ENCODE measurements around the gene GCK. TPM values are rescaled to one million over a fixed set of nuclear protein-coding genes. Genes with fewer than 3 reads are reported as not detected.

Gene GCK
- total RNA-seq, 2 experiments from 2014 or later, result 1.1 to 1.3 TPM

- Mint-ChIP-seq H3K4me1 (ENCODE audit: low read depth) (peaks cover 13% of the 10 kb centered on the region), H3K27me3 (peaks cover 14% of the 10 kb centered on the region), H3K4me3 (no peak overlapping the region), H3K9me3 (no peaks in the 10 kb centered on the region), H3K27ac (no peak overlapping the region), H3K36me3 (no peaks in the 10 kb centered on the region)
- intact Hi-C loops (cut with micrococcal nuclease), result no loop called here
- DNase-seq, result no peak
- POLR2A ChIA-PET, result interaction anchor here (0.6 kb wide), 1 partner anchor 21 kb away, joined by 3 read pairs; no protein-coding TSS in a partner anchor
- CTCF ChIA-PET, result no interaction called here
Observed at GRCh38 chr7:44101966-44102845, 87.0 kb downstream of the GCK start.

GRCh38 chr7:44101303-44101965 is 87.8 kb downstream of the GCK start:
- H3K36me3 Mint-ChIP-seq, result no peaks in the 10 kb centered on the region
- H3K27ac Mint-ChIP-seq, result no peak overlapping the region
- no peak overlapping the region for H3K4me3 Mint-ChIP-seq
- intact Hi-C loops (cut with micrococcal nuclease), result no loop called here
- POLR2A ChIA-PET, result interaction anchor here (0.6 kb wide), 1 partner anchor 20 kb away, joined by 3 read pairs; no protein-coding TSS in a partner anchor
- peaks cover 14% of the 10 kb centered on the region for H3K27me3 Mint-ChIP-seq
- DNase-seq, result no peak
- H3K4me1 Mint-ChIP-seq (ENCODE audit: low read depth), result peaks cover 20% of the 10 kb centered on the region
- CTCF ChIA-PET, result no interaction called here
- H3K9me3 Mint-ChIP-seq, result no peaks in the 10 kb centered on the region

GRCh38 chr7:44100458-44101302 is 88.6 kb downstream of the GCK start:
- ChIA-PET POLR2A (no interaction called here), CTCF (no interaction called here)
- Mint-ChIP-seq H3K9me3 (no peaks in the 10 kb centered on the region), H3K36me3 (no peaks in the 10 kb centered on the region), H3K4me3 (no peak overlapping the region), H3K27me3 (peaks cover 11% of the 10 kb centered on the region), H3K4me1 (ENCODE audit: low read depth) (peaks cover 20% of the 10 kb centered on the region), H3K27ac (no peak overlapping the region)
- intact Hi-C loops (cut with micrococcal nuclease), result no loop called here
- DNase-seq, result no peak

GRCh38 chr7:44099669-44100068 is 89.6 kb downstream of the GCK start:
- H3K4me1 Mint-ChIP-seq (ENCODE audit: low read depth), result peaks cover 15% of the 10 kb centered on the region
- DNase-seq, result no peak
- POLR2A ChIA-PET, result no interaction called here
- peaks cover 5% of the 10 kb centered on the region for H3K27me3 Mint-ChIP-seq
- no peak overlapping the region for H3K27ac Mint-ChIP-seq
- H3K36me3 Mint-ChIP-seq, result no peaks in the 10 kb centered on the region
- no peak overlapping the region for H3K4me3 Mint-ChIP-seq
- H3K9me3 Mint-ChIP-seq, result no peaks in the 10 kb centered on the region
- CTCF ChIA-PET, result no interaction called here
- intact Hi-C loops (cut with micrococcal nuclease), result no loop called here

- Mint-ChIP-seq H3K27ac (no peak overlapping the region), H3K4me1 (ENCODE audit: low read depth) (peaks cover 13% of the 10 kb centered on the region), H3K27me3 (peaks cover 5% of the 10 kb centered on the region), H3K9me3 (no peaks in the 10 kb centered on the region), H3K4me3 (no peak overlapping the region), H3K36me3 (no peaks in the 10 kb centered on the region)
- POLR2A ChIA-PET, result interaction anchor here (0.9 kb wide), 1 partner anchor 53 kb away, joined by 4 read pairs; no protein-coding TSS in a partner anchor
- no peak for DNase-seq
- CTCF ChIA-PET, result interaction anchor here (0.6 to 1.1 kb wide), 2 partner anchors 28 to 78 kb away, joined by 3 to 4 read pairs; no protein-coding TSS in a partner anchor
- intact Hi-C loops (cut with micrococcal nuclease), result no loop called here
Observed at GRCh38 chr7:44098092-44099068, 90.9 kb downstream of the GCK start.

DNA sequence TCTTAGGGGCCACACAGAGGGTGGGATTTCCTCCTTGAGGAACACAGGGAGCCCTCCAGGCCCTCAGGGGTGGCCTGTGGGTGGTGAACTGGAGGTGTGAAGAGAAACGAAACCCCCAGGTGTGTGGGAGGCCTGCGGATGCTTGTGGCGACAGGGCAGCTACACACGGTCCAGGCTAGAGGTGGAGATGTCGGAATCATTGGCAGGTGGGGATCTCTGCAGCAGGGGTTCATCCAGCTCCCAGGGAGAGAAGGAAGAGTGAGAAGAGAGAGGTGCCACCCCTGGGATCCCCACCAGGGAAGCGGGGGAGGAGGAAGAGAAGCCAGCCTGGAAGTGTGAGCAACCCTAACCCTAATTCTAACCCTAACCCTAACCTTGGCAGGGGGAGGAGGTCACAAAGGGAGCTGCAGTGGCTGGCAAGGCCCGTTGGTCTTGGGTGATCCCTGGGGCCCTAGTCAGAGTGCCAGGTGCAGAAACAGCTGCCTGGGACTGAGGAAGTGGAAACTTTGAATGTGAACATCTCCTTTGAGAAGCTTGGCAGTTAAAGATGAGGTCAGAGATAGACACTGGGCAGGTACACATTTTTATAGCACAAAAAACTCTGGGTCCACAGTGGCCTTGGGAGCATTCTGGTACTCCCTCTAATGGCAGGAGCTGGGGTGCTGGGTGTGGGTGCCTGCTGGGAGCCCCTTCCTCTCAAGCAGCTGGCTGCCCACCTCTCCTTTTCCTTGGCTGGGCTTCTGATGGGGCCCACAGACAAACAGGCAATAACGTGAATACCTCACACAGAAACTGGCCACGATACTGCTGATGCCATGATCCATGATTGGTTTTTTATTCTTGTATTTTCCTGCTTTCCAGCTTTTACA is 91.9 kb downstream of the GCK start:
- Mint-ChIP-seq H3K9me3 (no peaks in the 10 kb centered on the region), H3K27me3 (peaks cover 2% of the 10 kb centered on the region), H3K27ac (no peak overlapping the region), H3K4me1 (ENCODE audit: low read depth) (peaks cover 12% of the 10 kb centered on the region), H3K4me3 (no peak overlapping the region), H3K36me3 (no peaks in the 10 kb centered on the region)
- CTCF ChIA-PET, result no interaction called here
- intact Hi-C loops (cut with micrococcal nuclease), result loop anchor here (1.0 kb wide), 1 partner anchor 15 kb away; the partner anchor contains the start of gene POLM
- DNase-seq, result peak; percentile 54
- POLR2A ChIA-PET, result interaction anchor here (0.9 to 1.0 kb wide), 2 partner anchors 13 to 52 kb away, joined by 3 to 4 read pairs; no protein-coding TSS in a partner anchor

DNA sequence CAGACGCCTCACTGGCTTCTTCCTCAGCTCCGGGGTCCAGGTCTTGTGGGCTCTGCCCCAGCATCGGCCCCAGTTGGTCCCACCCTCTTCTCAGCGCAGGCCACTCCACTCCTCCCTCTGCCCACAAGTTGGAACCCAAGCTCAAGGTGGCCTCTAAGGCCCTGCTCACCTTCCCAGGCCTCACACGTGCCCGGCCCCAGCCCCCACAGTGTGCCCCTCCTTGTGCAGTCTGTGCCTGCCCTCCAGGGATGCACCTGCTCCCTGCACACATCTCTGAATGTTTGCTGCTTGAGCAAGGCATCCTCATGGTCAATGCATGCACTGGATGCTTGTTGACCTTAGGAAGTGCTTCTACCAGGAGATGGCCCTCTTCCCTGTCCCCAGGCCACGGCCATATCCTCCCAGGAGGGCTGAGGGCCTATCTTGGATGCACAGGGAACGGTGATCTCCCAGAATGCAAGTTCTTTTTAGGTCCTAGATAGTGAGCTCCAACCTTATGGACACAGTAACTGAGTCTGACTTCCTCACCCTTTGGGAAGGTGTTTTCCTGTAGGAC is 92.8 kb downstream of the GCK start:
- Mint-ChIP-seq H3K4me1 (ENCODE audit: low read depth) (peaks cover 12% of the 10 kb centered on the region), H3K36me3 (no peaks in the 10 kb centered on the region), H3K27me3 (no peaks in the 10 kb centered on the region), H3K27ac (peak overlapping the region; percentile 12), H3K4me3 (no peak overlapping the region), H3K9me3 (no peaks in the 10 kb centered on the region)
- CTCF ChIA-PET, result no interaction called here
- intact Hi-C loops (cut with micrococcal nuclease), result no loop called here
- POLR2A ChIA-PET, result interaction anchor here (1.0 kb wide), 1 partner anchor 14 kb away, joined by 3 read pairs; no protein-coding TSS in a partner anchor
- DNase-seq, result no peak

DNA sequence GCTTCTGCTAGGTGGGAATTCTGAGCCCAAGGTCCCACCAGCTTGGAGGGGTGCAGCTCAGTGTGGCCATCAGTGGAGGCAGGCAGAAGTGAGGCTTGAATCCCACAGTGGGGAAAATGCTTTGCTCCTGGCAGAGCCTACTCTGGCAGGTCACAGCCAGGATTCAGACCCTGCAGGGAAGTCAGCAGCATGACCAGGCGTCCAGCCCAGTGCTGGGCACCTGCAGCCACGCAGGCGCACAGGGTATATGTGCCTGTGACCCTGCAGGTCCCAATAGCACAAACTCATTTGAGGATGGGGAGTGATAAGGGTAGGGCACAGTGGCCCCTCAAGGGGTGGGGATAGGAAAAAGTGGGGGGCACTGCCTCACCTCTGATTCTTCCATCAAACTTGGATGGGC is 93.5 kb downstream of the GCK start:
- no peak overlapping the region for H3K27ac Mint-ChIP-seq
- no peaks in the 10 kb centered on the region for H3K9me3 Mint-ChIP-seq
- DNase-seq, result no peak
- ChIA-PET CTCF (no interaction called here), POLR2A (no interaction called here)
- no peaks in the 10 kb centered on the region for H3K36me3 Mint-ChIP-seq
- H3K4me3 Mint-ChIP-seq, result no peak overlapping the region
- peaks cover 12% of the 10 kb centered on the region for H3K4me1 Mint-ChIP-seq (ENCODE audit: low read depth)
- intact Hi-C loops (cut with micrococcal nuclease), result no loop called here
- no peaks in the 10 kb centered on the region for H3K27me3 Mint-ChIP-seq

GRCh38 chr7:44094883-44095592 is 94.2 kb downstream of the GCK start:
- intact Hi-C loops (cut with micrococcal nuclease), result no loop called here
- no peak overlapping the region for H3K4me3 Mint-ChIP-seq
- peaks cover 12% of the 10 kb centered on the region for H3K4me1 Mint-ChIP-seq (ENCODE audit: low read depth)
- ChIA-PET POLR2A (no interaction called here), CTCF (no interaction called here)
- H3K27me3 Mint-ChIP-seq, result no peaks in the 10 kb centered on the region
- no peak for DNase-seq
- no peak overlapping the region for H3K27ac Mint-ChIP-seq
- no peaks in the 10 kb centered on the region for H3K36me3 Mint-ChIP-seq
- no peaks in the 10 kb centered on the region for H3K9me3 Mint-ChIP-seq

DNA sequence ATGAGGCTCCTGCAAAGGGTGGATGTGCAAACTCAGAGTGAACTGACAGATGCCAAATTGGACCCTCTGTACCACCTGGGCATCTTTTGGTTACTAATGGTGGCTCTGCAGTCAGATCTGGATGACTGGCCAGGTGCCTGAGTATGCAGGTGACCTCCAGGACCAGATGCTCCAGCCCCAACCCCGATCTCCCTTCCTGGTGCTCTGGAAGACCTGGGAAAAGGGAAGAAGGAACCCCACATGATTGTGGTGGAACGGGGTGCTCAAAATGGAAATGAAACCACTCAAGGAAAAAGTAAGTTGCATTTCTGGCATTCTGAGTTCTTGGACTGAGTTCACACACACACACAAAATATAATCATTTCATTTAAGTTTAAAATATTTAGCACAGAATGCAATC is 94.9 kb downstream of the GCK start:
- DNase-seq, result no peak
- H3K4me1 Mint-ChIP-seq (ENCODE audit: low read depth), result peaks cover 12% of the 10 kb centered on the region
- H3K27me3 Mint-ChIP-seq, result no peaks in the 10 kb centered on the region
- H3K27ac Mint-ChIP-seq, result no peak overlapping the region
- POLR2A ChIA-PET, result no interaction called here
- H3K9me3 Mint-ChIP-seq, result no peaks in the 10 kb centered on the region
- no peak overlapping the region for H3K4me3 Mint-ChIP-seq
- CTCF ChIA-PET, result no interaction called here
- no peaks in the 10 kb centered on the region for H3K36me3 Mint-ChIP-seq
- intact Hi-C loops (cut with micrococcal nuclease), result no loop called here

Data from activated CD4-positive, alpha-beta memory T cell treated with anti-CD3 and anti-CD28 coated beads for 36 hours (primary cell).